SK-N-SH (cell line): Measurements from ENCODE around the gene TWSG1. TPM values are rescaled to one million over a fixed set of nuclear protein-coding genes. Genes with fewer than 3 reads are reported as not detected.

Experiments
- CTCF ChIA-PET: fragments of 300-600, 350-600 bp; formaldehyde crosslinking; extraction: SDS; loops from one replicate; lab custom pipeline; 2021; lab: Yijun Ruan, JAX
- POLR2A ChIA-PET: fragments of 350-600 bp; sonication (Branson Sonifier 250); formaldehyde crosslinking; extraction: SDS; loops from one replicate; lab custom pipeline; 2020; ENCODE audit warnings: antibody characterized with exemption, inconsistent platforms; lab: Yijun Ruan, JAX
- DNase-seq: peaks from one replicate; pipeline ENCODE4 v3.0.0; 2012
- H2AFZ ChIP-seq: fragments of 200-600 bp; sonication (generic); 2 replicates; pipeline ENCODE4 v1.8.1; 2016; ENCODE audit warnings: antibody characterized with exemption, mild to moderate bottlenecking, low read depth
- H3F3A ChIP-seq: fragments of 200-600 bp; sonication (generic); replicated peaks from 2 replicates; pipeline ENCODE3; 2016; ENCODE audit warnings: antibody characterized with exemption, mild to moderate bottlenecking; ENCODE audit not compliant: insufficient read depth
- H3K27ac ChIP-seq, 2 experiments: fragments of 200-500 bp in 1 of 2; fragments of 200-600 bp in 1 of 2; sonication (Bioruptor generic) in 1 of 2; sonication (generic), shearing (Covaris generic) in 1 of 2; 2 replicates each; pipeline versions ENCODE4 v1.5.1 to v1.6.1; 2014 to 2016; ENCODE audit warnings: low read depth in 2 of 2, inconsistent platforms in 1 of 2, low read length in 1 of 2, mild to moderate bottlenecking in 1 of 2, mixed read lengths in 1 of 2
- H3K27me3 ChIP-seq: fragments of 200-600 bp; sonication (generic), shearing (Covaris generic); 2 replicates; pipeline ENCODE4 v1.6.1; 2016; ENCODE audit warnings: mixed run types; ENCODE audit not compliant: insufficient read depth
- H3K36me3 ChIP-seq, 2 experiments: fragments of 200-500 bp in 1 of 2; fragments of 200-600 bp in 1 of 2; sonication (Bioruptor generic) in 1 of 2; sonication (generic) in 1 of 2; replicated peaks in 1 of 2; 2 replicates each; pipeline versions ENCODE3 to v1.5.1; 2014 to 2016; ENCODE audit warnings: low read length in 1 of 2, mild to moderate bottlenecking in 1 of 2; ENCODE audit not compliant: insufficient read depth in 2 of 2, control insufficient read depth in 1 of 2
- H3K4me1 ChIP-seq, 2 experiments: fragments of 200-500 bp in 1 of 2; fragments of 200-600 bp in 1 of 2; sonication (Bioruptor generic) in 1 of 2; sonication (generic), shearing (Covaris generic) in 1 of 2; 2 replicates each; pipeline versions ENCODE4 v1.5.1 to v1.6.1; 2014 to 2016; ENCODE audit warnings: low read depth in 1 of 2, low read length in 1 of 2, mixed run types in 1 of 2; ENCODE audit not compliant: insufficient read depth in 2 of 2, control insufficient read depth in 1 of 2
- H3K4me2 ChIP-seq: fragments of 200-600 bp; sonication (generic), shearing (Covaris generic); 2 replicates; pipeline ENCODE4 v1.6.1; 2017; ENCODE audit warnings: mixed run types
- H3K4me3 ChIP-seq, 2 experiments: fragments of 200-500 bp in 1 of 2; fragments of 200-600 bp in 1 of 2; sonication (Bioruptor generic) in 1 of 2; sonication (generic), shearing (Covaris generic) in 1 of 2; 2 replicates each; pipeline versions ENCODE4 v1.5.1 to v1.8.1; 2014 to 2016; ENCODE audit warnings: low read depth in 2 of 2, inconsistent platforms in 1 of 2, low read length in 1 of 2, mild to moderate bottlenecking in 1 of 2, mixed read lengths in 1 of 2, moderate library complexity in 1 of 2
- H3K79me2 ChIP-seq: fragments of 200-600 bp; sonication (generic); 2 replicates; pipeline ENCODE4 v1.8.1; 2017; ENCODE audit warnings: mild to moderate bottlenecking; ENCODE audit not compliant: insufficient read depth
- H3K9ac ChIP-seq: fragments of 200-600 bp; sonication (generic); 2 replicates; pipeline ENCODE4 v1.6.1; 2017; ENCODE audit warnings: mixed run types
- H3K9me2 ChIP-seq: fragments of 200-600 bp; sonication (generic); 2 replicates; pipeline ENCODE4 v1.6.1; 2017; ENCODE audit warnings: mixed run types
- H3K9me3 ChIP-seq: fragments of 200-600 bp; sonication (generic); 2 replicates; pipeline ENCODE4 v1.6.1; 2017; ENCODE audit warnings: mixed run types, mild to moderate bottlenecking, moderate library complexity
- H4K20me1 ChIP-seq: fragments of 200-600 bp; sonication (generic); 2 replicates; pipeline ENCODE4 v1.6.1; 2017; ENCODE audit warnings: mild to moderate bottlenecking, mixed run types; ENCODE audit not compliant: insufficient read depth
- ELF1 ChIP-seq: IDR thresholded peaks from 2 replicates; pipeline ENCODE4 v1.4.0; 2012
- FOSL2 ChIP-seq: IDR thresholded peaks from 2 replicates; pipeline ENCODE4 v1.4.0; 2012; ENCODE audit warnings: low read depth, mild to moderate bottlenecking, moderate library complexity, borderline replicate concordance
- FOXJ3 ChIP-seq: sonication (generic); formaldehyde crosslinking; IDR thresholded peaks from 2 replicates; pipeline ENCODE4 v1.5.1; 2020; ENCODE audit warnings: mild to moderate bottlenecking, missing genetic modification reagents
- GABPA ChIP-seq: IDR thresholded peaks from 2 replicates; pipeline ENCODE4 v1.4.0; 2012; ENCODE audit warnings: low read depth, mild to moderate bottlenecking
- GATA2 ChIP-seq: sonication (generic); formaldehyde crosslinking; IDR thresholded peaks from 2 replicates; pipeline ENCODE4 v1.5.0; 2020; ENCODE audit warnings: mild to moderate bottlenecking, missing genetic modification reagents
- NFIC ChIP-seq: IDR thresholded peaks from 2 replicates; pipeline ENCODE4 v1.4.0; 2012; ENCODE audit warnings: borderline replicate concordance
- NRF1 ChIP-seq: IDR thresholded peaks from 2 replicates; pipeline ENCODE4 v1.6.1; 2012; ENCODE audit warnings: low read depth, mild to moderate bottlenecking, low read length
- SMC3 ChIP-seq: IDR thresholded peaks from 2 replicates; pipeline ENCODE4 v1.6.1; 2012; ENCODE audit warnings: low read depth, low read length, improper control_type of control experiment
- WGBS: methylation state at CpG from one replicate; pipeline ENCODE4 v1.1.6; 2017; ENCODE audit warnings: low lambda C conversion rate; 5-methylcytosine and 5-hydroxymethylcytosine counted together
- polyA plus RNA-seq, 3 experiments: library from polyadenylated mRNA; depleted of rRNA; stranded (reverse); fragments of >200 nt; gene quantifications; 2 replicates each; pipeline ENCODE4 v1.2.3, GENCODE V29; 2012
- TF ChIP-seq, protein P1 (sequence below): IDR thresholded peaks from 2 replicates; pipeline ENCODE4 v1.4.0; 2012; ENCODE audit warnings: low read depth, borderline replicate concordance
- TF ChIP-seq, protein P2 (sequence below): IDR thresholded peaks from 2 replicates; pipeline ENCODE4 v1.6.1; 2012; ENCODE audit warnings: mild to moderate bottlenecking, low read depth, low read length, moderate library complexity
- TF ChIP-seq, protein P3 (sequence below): IDR thresholded peaks from 2 replicates; pipeline ENCODE4 v1.4.0; 2012; ENCODE audit warnings: low read depth, borderline replicate concordance
- TF ChIP-seq, protein P4 (sequence below): IDR thresholded peaks from 2 replicates; pipeline ENCODE4 v1.4.0; 2012; ENCODE audit warnings: low read depth
- TF ChIP-seq, protein P5 (sequence below): IDR thresholded peaks from 2 replicates; pipeline ENCODE4; 2012

Gene TWSG1
- polyA plus RNA-seq, 1 of the 3 experiments (the other 2 are of a cell fraction): 44.0 TPM

DNA sequence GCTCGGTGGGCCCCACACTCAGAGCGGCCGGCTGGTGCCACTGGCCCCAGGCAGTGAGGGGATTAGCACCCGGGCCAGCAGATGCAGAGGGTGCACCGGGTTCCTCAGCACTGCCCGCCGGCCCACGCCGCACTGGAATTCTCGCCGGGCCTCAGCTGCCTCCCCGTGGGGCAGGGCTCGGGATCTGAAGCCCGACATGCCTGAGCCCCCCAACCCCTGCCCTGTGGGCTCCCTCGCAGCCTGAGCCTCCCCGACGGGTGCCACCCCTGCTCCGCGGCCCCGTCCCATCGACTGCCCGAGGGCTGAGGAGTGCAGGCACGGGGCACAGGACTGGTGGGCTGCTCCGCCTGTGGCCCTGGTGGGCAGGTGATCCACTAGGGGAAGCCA, 37.6 kb upstream of the TWSG1 start:
- Histone ChIP-seq H3K27me3 (no peaks in the 10 kb centered on the region), H2AFZ (no peak overlapping the region), H3K4me1 (no peaks in the 10 kb centered on the region), H3K9me2 (no peaks in the 10 kb centered on the region), H3K36me3 (no peaks in the 10 kb centered on the region), H3F3A (no peaks in the 10 kb centered on the region), H3K4me2 (no peak overlapping the region), H3K4me3 (no peak overlapping the region), H3K9me3 (no peaks in the 10 kb centered on the region), H3K27ac (no peak overlapping the region), H3K9ac (no peak overlapping the region), H4K20me1 (no peaks in the 10 kb centered on the region), H3K79me2 (no peaks in the 10 kb centered on the region)
- WGBS: no CpG with 5 or more reads among the region's 24 CpGs
- TF ChIP-seq GABPA (no peak), NFIC (no peak), GATA2 (CRISPR knock-in tag) (no peak), SMC3 (no peak)
- TF ChIP-seq, protein P1, sequence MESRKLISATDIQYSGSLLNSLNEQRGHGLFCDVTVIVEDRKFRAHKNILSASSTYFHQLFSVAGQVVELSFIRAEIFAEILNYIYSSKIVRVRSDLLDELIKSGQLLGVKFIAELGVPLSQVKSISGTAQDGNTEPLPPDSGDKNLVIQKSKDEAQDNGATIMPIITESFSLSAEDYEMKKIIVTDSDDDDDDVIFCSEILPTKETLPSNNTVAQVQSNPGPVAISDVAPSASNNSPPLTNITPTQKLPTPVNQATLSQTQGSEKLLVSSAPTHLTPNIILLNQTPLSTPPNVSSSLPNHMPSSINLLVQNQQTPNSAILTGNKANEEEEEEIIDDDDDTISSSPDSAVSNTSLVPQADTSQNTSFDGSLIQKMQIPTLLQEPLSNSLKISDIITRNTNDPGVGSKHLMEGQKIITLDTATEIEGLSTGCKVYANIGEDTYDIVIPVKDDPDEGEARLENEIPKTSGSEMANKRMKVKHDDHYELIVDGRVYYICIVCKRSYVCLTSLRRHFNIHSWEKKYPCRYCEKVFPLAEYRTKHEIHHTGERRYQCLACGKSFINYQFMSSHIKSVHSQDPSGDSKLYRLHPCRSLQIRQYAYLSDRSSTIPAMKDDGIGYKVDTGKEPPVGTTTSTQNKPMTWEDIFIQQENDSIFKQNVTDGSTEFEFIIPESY: no peak
- TF ChIP-seq, protein P2, sequence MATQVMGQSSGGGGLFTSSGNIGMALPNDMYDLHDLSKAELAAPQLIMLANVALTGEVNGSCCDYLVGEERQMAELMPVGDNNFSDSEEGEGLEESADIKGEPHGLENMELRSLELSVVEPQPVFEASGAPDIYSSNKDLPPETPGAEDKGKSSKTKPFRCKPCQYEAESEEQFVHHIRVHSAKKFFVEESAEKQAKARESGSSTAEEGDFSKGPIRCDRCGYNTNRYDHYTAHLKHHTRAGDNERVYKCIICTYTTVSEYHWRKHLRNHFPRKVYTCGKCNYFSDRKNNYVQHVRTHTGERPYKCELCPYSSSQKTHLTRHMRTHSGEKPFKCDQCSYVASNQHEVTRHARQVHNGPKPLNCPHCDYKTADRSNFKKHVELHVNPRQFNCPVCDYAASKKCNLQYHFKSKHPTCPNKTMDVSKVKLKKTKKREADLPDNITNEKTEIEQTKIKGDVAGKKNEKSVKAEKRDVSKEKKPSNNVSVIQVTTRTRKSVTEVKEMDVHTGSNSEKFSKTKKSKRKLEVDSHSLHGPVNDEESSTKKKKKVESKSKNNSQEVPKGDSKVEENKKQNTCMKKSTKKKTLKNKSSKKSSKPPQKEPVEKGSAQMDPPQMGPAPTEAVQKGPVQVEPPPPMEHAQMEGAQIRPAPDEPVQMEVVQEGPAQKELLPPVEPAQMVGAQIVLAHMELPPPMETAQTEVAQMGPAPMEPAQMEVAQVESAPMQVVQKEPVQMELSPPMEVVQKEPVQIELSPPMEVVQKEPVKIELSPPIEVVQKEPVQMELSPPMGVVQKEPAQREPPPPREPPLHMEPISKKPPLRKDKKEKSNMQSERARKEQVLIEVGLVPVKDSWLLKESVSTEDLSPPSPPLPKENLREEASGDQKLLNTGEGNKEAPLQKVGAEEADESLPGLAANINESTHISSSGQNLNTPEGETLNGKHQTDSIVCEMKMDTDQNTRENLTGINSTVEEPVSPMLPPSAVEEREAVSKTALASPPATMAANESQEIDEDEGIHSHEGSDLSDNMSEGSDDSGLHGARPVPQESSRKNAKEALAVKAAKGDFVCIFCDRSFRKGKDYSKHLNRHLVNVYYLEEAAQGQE: no peak
- TF ChIP-seq, protein P3, sequence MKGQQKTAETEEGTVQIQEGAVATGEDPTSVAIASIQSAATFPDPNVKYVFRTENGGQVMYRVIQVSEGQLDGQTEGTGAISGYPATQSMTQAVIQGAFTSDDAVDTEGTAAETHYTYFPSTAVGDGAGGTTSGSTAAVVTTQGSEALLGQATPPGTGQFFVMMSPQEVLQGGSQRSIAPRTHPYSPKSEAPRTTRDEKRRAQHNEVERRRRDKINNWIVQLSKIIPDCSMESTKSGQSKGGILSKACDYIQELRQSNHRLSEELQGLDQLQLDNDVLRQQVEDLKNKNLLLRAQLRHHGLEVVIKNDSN: no peak
- ChIA-PET POLR2A (no interaction called here), CTCF (interaction anchor here (1.0 kb wide), 1 partner anchor 8 kb away, joined by 3 read pairs; no protein-coding TSS in a partner anchor)
- DNase-seq: no peak

- no peak overlapping the region for H3K4me2 ChIP-seq
- H3K9me2 ChIP-seq: no peaks in the 10 kb centered on the region
- H3K36me3 ChIP-seq: no peaks in the 10 kb centered on the region
- no peak for DNase-seq
- no peak overlapping the region for H3K27ac ChIP-seq
- H3K27me3 ChIP-seq: no peaks in the 10 kb centered on the region
- H3K4me3 ChIP-seq: no peak overlapping the region
- 78% methylated on average over 6 of the region's 6 CpGs for WGBS
- no peaks in the 10 kb centered on the region for H3K79me2 ChIP-seq
- no peaks in the 10 kb centered on the region for H4K20me1 ChIP-seq
- H3K4me1 ChIP-seq: no peaks in the 10 kb centered on the region
- H3F3A ChIP-seq: no peaks in the 10 kb centered on the region
- H3K9me3 ChIP-seq: no peaks in the 10 kb centered on the region
- H2AFZ ChIP-seq: no peak overlapping the region
- ChIA-PET CTCF (interaction anchor here (1.6 kb wide), 1 partner anchor 8 kb away, joined by 3 read pairs; no protein-coding TSS in a partner anchor), POLR2A (no interaction called here)
- H3K9ac ChIP-seq: no peak overlapping the region
- TF ChIP-seq ELF1 (no peak), FOSL2 (no peak), FOXJ3 (no peak), NRF1 (no peak)
- TF ChIP-seq, protein P4, sequence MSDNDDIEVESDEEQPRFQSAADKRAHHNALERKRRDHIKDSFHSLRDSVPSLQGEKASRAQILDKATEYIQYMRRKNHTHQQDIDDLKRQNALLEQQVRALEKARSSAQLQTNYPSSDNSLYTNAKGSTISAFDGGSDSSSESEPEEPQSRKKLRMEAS: no peak
- TF ChIP-seq, protein P2: no peak
- TF ChIP-seq, protein P5, sequence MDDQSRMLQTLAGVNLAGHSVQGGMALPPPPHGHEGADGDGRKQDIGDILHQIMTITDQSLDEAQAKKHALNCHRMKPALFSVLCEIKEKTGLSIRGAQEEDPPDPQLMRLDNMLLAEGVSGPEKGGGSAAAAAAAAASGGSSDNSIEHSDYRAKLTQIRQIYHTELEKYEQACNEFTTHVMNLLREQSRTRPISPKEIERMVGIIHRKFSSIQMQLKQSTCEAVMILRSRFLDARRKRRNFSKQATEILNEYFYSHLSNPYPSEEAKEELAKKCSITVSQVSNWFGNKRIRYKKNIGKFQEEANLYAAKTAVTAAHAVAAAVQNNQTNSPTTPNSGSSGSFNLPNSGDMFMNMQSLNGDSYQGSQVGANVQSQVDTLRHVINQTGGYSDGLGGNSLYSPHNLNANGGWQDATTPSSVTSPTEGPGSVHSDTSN: no peak
These were observed 30.0 kb upstream of the TWSG1 start for GRCh38 chr18:9304388-9305070.
